GM12892 (cell line): ENCODE data around the gene LYPD4.

Experiments used
- POLR2AphosphoS5 ChIP-seq: IDR thresholded peaks from 2 replicates; pipeline ENCODE4 v1.6.1; 2011; ENCODE audit warnings: low read depth, low read length, control low read depth
- TAF1 ChIP-seq: IDR thresholded peaks from 2 replicates; pipeline ENCODE4 v1.6.1; 2011; ENCODE audit warnings: low read depth, mild to moderate bottlenecking, control low read depth, low read length, borderline replicate concordance

DNA sequence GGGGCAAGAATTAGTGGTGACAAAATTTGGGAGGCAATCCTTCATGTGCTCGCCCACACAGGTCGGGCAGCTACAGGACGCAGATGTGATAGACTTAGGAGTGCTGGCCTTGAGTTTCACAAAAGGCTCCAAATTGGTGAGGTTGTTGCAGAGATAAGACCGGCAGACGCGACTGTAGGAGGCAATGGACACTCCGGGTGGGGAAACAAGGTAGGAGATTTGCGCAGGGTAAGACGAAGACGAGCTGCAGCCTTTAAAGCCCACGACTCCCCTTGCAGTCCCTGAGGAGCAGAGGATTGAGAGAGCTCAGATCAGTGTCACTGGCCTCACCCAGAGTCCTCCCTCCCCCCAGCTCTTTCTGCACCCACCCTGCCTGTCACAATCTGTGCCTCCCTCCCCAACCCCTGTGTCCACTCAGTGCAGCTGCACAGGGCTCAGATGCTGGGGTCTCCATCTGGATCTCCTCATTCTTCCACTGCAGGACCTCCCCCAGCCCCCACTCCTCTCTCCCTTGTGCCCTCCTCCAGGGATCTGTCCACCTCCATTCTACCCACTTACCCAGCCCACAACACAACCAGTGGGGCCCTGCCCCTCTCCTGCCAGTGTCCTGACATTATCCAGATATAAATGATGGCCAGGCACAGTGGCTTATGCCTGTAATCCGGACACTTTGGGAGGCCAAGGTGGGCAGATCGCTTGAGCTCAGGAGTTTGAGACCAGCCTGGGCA lies 6.3 kb downstream of the LYPD4 start:
- no peak for TF ChIP-seq TAF1
- no peak for TF ChIP-seq POLR2AphosphoS5
